Measurements from ENCODE around the gene HTR3D.
A peak's percentile ranks its signal among the peaks of the same experiment; 100 is the strongest.
"Not testable (repeated sequence)": the region's sequence is repeated elsewhere in the genome, so short reads cannot be mapped to it uniquely, and the experiment has no call there.

Gene HTR3D

DNA sequence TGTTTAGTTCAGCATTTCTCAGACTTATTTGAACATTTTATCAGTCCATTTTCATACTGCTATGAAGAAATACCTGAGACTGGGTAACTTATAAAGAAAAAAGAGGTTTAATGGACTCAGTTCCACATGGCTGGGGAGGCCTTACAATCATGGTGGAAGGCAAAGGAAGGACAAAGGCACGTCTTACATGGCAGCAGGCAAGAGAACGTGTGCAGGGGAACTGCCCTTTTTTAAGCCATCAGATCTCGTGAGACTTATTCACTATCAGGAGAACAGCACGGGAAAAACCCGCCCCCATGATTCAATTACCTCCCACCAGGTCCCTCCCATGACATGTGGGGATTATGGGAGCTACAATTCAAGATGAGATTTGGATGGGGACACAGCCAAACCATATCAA is 6.3 kb upstream of the HTR3D start:
- ATAC-seq: not testable (repeated sequence)

DNA sequence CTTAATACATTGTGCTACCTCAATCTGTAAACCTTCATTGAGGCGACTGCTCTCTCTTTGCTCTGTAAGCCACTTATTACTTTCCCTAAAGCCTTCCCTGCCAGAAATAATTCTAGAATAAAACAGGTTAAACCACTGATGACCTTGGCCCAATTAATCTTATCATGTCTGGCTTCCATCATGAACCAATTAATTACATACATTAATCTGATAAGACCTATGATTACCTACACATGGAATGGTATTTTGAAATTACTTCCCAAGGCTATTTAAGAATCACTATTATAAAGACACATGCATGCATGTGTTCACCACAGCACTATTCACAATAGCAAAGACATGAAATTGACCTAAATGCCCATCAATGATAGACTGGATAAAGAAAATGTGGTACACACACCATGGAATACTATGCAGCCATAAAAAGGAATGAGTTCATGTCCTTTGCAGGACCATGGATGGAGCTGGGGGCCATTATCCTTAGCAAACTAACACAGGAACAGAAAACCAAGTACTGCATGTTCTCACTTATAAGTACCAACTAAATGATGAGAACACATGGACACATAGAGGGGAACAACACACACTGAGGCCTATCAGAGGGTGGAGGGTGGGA is 3.2 kb upstream of the HTR3D start:
- TF ChIP-seq TCF4 (CRISPR knock-in tag; IDR thresholded peaks at IDR 0.05; ENCODE audit: borderline replicate concordance) (peak; percentile 70), ZNF8 (CRISPR knock-in tag; IDR thresholded peaks at IDR 0.05) (peak; percentile 53; the same call in 1 of the 2 replicates)
- not testable (repeated sequence) for ATAC-seq

GRCh38 chr3:184029443-184029842 is 2.1 kb upstream of the HTR3D start:
- no peak for ATAC-seq
- TF ChIP-seq TSHZ2 (CRISPR knock-in tag; IDR thresholded peaks at IDR 0.05) (no peak), ZNF8 (CRISPR knock-in tag; IDR thresholded peaks at IDR 0.05) (no peak), TOX (CRISPR knock-in tag; IDR thresholded peaks at IDR 0.05; ENCODE audit: borderline replicate concordance) (no peak)
- TF ChIP-seq, protein P1, sequence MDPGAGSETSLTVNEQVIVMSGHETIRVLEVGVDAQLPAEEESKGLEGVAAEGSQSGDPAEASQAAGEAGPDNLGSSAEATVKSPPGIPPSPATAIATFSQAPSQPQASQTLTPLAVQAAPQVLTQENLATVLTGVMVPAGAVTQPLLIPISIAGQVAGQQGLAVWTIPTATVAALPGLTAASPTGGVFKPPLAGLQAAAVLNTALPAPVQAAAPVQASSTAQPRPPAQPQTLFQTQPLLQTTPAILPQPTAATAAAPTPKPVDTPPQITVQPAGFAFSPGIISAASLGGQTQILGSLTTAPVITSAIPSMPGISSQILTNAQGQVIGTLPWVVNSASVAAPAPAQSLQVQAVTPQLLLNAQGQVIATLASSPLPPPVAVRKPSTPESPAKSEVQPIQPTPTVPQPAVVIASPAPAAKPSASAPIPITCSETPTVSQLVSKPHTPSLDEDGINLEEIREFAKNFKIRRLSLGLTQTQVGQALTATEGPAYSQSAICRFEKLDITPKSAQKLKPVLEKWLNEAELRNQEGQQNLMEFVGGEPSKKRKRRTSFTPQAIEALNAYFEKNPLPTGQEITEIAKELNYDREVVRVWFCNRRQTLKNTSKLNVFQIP (CRISPR knock-in tag; IDR thresholded peaks at IDR 0.05; ENCODE audit: borderline replicate concordance, low read depth): no peak

DNA sequence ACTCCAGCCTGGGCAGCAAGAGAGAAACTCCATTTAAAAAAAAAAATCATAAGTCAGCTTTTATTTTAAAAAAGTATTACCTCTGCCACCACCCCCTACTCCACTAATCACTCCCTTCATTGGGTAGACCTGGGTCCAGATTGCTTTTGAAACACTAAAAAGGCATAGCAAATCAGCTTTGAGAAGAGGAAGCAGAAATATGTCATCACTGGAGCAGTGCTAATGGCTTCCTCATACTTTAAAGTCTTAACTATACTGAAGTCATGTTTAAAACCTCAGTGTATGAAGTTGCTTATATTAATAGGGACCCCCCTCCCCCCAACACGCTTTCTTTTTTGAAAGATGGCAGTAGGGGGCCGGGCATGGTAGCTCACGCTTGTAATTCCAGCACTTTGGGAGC is 1.0 kb upstream of the HTR3D start:
- TF ChIP-seq ZFP3 (CRISPR knock-in tag; IDR thresholded peaks at IDR 0.05): no peak
- no peak for TF ChIP-seq ESRRG (CRISPR knock-in tag; IDR thresholded peaks at IDR 0.05)
- TF ChIP-seq PPARA (CRISPR knock-in tag; IDR thresholded peaks at IDR 0.05; ENCODE audit: borderline replicate concordance): no peak
- TF ChIP-seq, protein P2, sequence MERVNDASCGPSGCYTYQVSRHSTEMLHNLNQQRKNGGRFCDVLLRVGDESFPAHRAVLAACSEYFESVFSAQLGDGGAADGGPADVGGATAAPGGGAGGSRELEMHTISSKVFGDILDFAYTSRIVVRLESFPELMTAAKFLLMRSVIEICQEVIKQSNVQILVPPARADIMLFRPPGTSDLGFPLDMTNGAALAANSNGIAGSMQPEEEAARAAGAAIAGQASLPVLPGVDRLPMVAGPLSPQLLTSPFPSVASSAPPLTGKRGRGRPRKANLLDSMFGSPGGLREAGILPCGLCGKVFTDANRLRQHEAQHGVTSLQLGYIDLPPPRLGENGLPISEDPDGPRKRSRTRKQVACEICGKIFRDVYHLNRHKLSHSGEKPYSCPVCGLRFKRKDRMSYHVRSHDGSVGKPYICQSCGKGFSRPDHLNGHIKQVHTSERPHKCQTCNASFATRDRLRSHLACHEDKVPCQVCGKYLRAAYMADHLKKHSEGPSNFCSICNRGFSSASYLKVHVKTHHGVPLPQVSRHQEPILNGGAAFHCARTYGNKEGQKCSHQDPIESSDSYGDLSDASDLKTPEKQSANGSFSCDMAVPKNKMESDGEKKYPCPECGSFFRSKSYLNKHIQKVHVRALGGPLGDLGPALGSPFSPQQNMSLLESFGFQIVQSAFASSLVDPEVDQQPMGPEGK (CRISPR knock-in tag; IDR thresholded peaks at IDR 0.05; ENCODE audit: borderline replicate concordance): no peak
- no peak for TF ChIP-seq TCF4 (CRISPR knock-in tag; IDR thresholded peaks at IDR 0.05; ENCODE audit: borderline replicate concordance)
- no peak for TF ChIP-seq CSDC2 (CRISPR knock-in tag; IDR thresholded peaks at IDR 0.05)
- TF ChIP-seq CREB5 (CRISPR knock-in tag; IDR thresholded peaks at IDR 0.05; ENCODE audit: low read depth): no peak
- TF ChIP-seq ZNF70 (CRISPR knock-in tag; IDR thresholded peaks at IDR 0.05): no peak
- no peak for TF ChIP-seq RARB (CRISPR knock-in tag; IDR thresholded peaks at IDR 0.05)
- TF ChIP-seq ZC3H10 (CRISPR knock-in tag; IDR thresholded peaks at IDR 0.05): no peak
- no peak for TF ChIP-seq SNAI2 (CRISPR knock-in tag; IDR thresholded peaks at IDR 0.05)
- TF ChIP-seq OSR1 (CRISPR knock-in tag; IDR thresholded peaks at IDR 0.05): no peak
- no peak for ATAC-seq

GRCh38 chr3:184037816-184038215 is 6.3 kb downstream of the HTR3D start:
- ATAC-seq: no peak
- TF ChIP-seq CREB5 (CRISPR knock-in tag; IDR thresholded peaks at IDR 0.05; ENCODE audit: low read depth) (no peak), ZNF70 (CRISPR knock-in tag; IDR thresholded peaks at IDR 0.05) (no peak), ZNF565 (CRISPR knock-in tag; conservative IDR thresholded peaks at IDR 0.05; ENCODE audit: low read depth) (no peak), RARB (CRISPR knock-in tag; IDR thresholded peaks at IDR 0.05) (no peak), SNAI2 (CRISPR knock-in tag; IDR thresholded peaks at IDR 0.05) (no peak), ZFP3 (CRISPR knock-in tag; IDR thresholded peaks at IDR 0.05) (no peak), CSRNP3 (CRISPR knock-in tag; IDR thresholded peaks at IDR 0.05) (no peak), ZNF8 (CRISPR knock-in tag; IDR thresholded peaks at IDR 0.05) (no peak), TCF4 (CRISPR knock-in tag; IDR thresholded peaks at IDR 0.05; ENCODE audit: borderline replicate concordance) (no peak), ESRRG (CRISPR knock-in tag; IDR thresholded peaks at IDR 0.05) (no peak), CSDC2 (CRISPR knock-in tag; IDR thresholded peaks at IDR 0.05) (no peak), TOX (CRISPR knock-in tag; IDR thresholded peaks at IDR 0.05; ENCODE audit: borderline replicate concordance) (no peak), OSR1 (CRISPR knock-in tag; IDR thresholded peaks at IDR 0.05) (no peak)
- TF ChIP-seq, protein P2 (CRISPR knock-in tag; IDR thresholded peaks at IDR 0.05; ENCODE audit: borderline replicate concordance): no peak

Measured in SK-N-SH treated with all-trans-retinoic acid at 6 μM for 48 hours (cell line).